Measurements from ENCODE around the gene EDA2R. TPM values are rescaled to one million over a fixed set of nuclear protein-coding genes. Genes with fewer than 3 reads are reported as not detected.

Gene EDA2R
- total RNA-seq, 2 donors from 2014 or later: 9.5 to 10.5 TPM

DNA sequence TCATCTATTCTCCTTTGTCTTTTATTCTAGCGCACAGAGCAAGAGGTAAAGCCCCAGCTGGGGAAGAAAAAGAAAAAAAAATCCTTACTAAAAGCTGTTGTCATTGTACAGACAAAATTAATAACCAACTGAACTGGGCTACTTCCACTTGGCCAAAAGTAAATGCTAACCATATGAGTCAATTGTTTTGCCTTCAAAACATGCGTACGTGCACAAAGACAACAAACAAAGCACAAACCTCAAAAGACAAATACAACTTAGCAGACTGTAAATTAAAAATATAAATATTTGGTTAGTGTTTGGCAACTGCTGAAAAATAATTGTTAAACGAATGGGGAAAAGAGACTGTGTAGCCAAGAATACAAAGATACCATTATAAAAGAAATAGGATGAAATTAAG lies 5.9 kb downstream of the EDA2R start:
- Mint-ChIP-seq H3K9me3 (peaks cover 0 to 3% of the 10 kb centered on the region in 2 donors), H3K27me3 (ENCODE audit: low read depth) (peaks cover 29% of the 10 kb centered on the region), H3K4me1 (ENCODE audit: low read depth) (no peaks in the 10 kb centered on the region), H3K27ac (no peak overlapping the region), H3K36me3 (ENCODE audit: insufficient read depth in 2 of 2) (no peaks in the 10 kb centered on the region), H3K4me3 (no peak overlapping the region)
- ATAC-seq (replicated peaks in 1 of 2): no peak
- DNase-seq: no peak

- no peak overlapping the region for H3K4me3 Mint-ChIP-seq
- H3K27me3 Mint-ChIP-seq (ENCODE audit: low read depth): peaks cover 31% of the 10 kb centered on the region
- H3K9me3 Mint-ChIP-seq: peaks cover 0 to 3% of the 10 kb centered on the region in 2 donors
- ATAC-seq (replicated peaks in 1 of 2) (no peak), DNase-seq (no peak)
- H3K36me3 Mint-ChIP-seq (ENCODE audit: insufficient read depth in 2 of 2): no peaks in the 10 kb centered on the region
- no peaks in the 10 kb centered on the region for H3K4me1 Mint-ChIP-seq (ENCODE audit: low read depth)
- H3K27ac Mint-ChIP-seq: no peak overlapping the region
Observed at GRCh38 chrX:66632473-66632872, 6.4 kb downstream of the EDA2R start.

- Mint-ChIP-seq H3K27me3 (ENCODE audit: low read depth) (peaks cover 14% of the 10 kb centered on the region), H3K4me3 (no peak overlapping the region), H3K36me3 (ENCODE audit: insufficient read depth in 2 of 2) (no peaks in the 10 kb centered on the region), H3K4me1 (ENCODE audit: low read depth) (no peaks in the 10 kb centered on the region), H3K27ac (no peak overlapping the region), H3K9me3 (peaks cover 0 to 3% of the 10 kb centered on the region in 2 donors)
- ATAC-seq (replicated peaks in 1 of 2) (no peak), DNase-seq (no peak)
Observed at GRCh38 chrX:66625525-66625924, 13.4 kb downstream of the EDA2R start.

DNA sequence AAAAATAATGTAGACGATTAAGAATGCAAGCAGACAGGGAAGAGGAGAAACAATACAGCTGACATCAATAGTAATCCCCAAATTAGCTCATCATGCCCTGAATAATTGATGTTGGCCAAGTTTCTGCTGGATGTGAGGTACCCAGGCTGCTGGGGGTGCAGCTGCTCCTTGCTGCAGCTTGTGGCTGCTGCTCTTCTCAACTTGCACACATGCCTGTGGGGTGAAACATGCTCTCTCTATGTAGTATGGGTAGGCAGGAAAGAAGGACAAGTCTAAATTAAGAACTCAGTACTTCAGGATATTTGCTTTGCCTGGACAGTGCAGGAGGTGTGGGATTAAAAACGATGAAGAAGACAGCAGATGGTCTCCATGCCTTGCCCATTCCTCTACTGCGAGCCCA lies 16.7 kb downstream of the EDA2R start:
- H3K27me3 Mint-ChIP-seq (ENCODE audit: low read depth): peaks cover 6% of the 10 kb centered on the region
- no peak overlapping the region for H3K4me3 Mint-ChIP-seq
- no peaks in the 10 kb centered on the region for H3K4me1 Mint-ChIP-seq (ENCODE audit: low read depth)
- no peaks in the 10 kb centered on the region for H3K36me3 Mint-ChIP-seq (ENCODE audit: insufficient read depth in 2 of 2)
- ATAC-seq (replicated peaks in 1 of 2) (no peak), DNase-seq (no peak)
- no peak overlapping the region for H3K27ac Mint-ChIP-seq
- no peaks in the 10 kb centered on the region for H3K9me3 Mint-ChIP-seq

GRCh38 chrX:66616944-66617343 lies 21.9 kb downstream of the EDA2R start:
- DNase-seq (no peak), ATAC-seq (replicated peaks in 1 of 2) (no peak)
- H3K9me3 Mint-ChIP-seq: no peaks in the 10 kb centered on the region
- H3K36me3 Mint-ChIP-seq (ENCODE audit: insufficient read depth in 2 of 2): peaks cover 0 to 2% of the 10 kb centered on the region in 2 donors
- H3K4me1 Mint-ChIP-seq (ENCODE audit: low read depth): no peaks in the 10 kb centered on the region
- no peak overlapping the region for H3K4me3 Mint-ChIP-seq
- peaks cover 6% of the 10 kb centered on the region for H3K27me3 Mint-ChIP-seq (ENCODE audit: low read depth)
- H3K27ac Mint-ChIP-seq: no peak overlapping the region

DNA sequence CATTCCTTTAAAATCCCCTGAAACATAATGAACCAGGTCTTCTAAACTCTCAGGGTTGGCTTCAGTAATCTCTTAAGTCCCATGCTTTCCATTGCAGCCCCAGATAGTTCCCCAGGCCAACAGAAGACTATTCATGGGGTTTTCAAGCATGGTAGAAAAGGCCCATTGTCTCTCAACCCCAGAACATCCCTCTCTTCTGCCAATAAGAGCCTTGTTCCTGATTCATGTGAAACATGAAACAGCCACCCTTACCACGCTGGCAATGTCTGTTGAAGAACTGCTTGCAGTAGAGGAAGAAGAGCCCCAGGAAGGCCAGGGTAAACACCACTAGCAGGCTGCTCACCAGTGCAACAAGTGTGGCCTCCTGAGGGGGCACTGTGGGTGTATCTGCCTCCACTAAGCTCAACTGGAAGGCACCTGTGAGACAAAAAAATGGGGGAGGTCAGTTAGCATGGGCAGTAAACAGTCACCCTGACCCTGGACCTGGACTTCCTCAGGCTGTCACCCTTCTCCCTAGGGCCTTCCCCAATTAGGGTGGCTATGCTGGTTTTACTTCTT lies 36.4 kb downstream of the EDA2R start:
- no peak for ATAC-seq (replicated peaks in 1 of 2)
- peaks cover 0 to under 1% of the 10 kb centered on the region in 2 donors for H3K36me3 Mint-ChIP-seq (ENCODE audit: insufficient read depth in 2 of 2)
- H3K27me3 Mint-ChIP-seq (ENCODE audit: low read depth): peaks cover 15% of the 10 kb centered on the region
- H3K4me1 Mint-ChIP-seq (ENCODE audit: low read depth): no peaks in the 10 kb centered on the region
- H3K9me3 Mint-ChIP-seq: no peaks in the 10 kb centered on the region
- no peak overlapping the region for H3K4me3 Mint-ChIP-seq
- no peak overlapping the region for H3K27ac Mint-ChIP-seq
- no peak for DNase-seq

GRCh38 chrX:66601522-66601921 lies 37.4 kb downstream of the EDA2R start:
- Mint-ChIP-seq H3K4me3 (no peak overlapping the region), H3K27me3 (ENCODE audit: low read depth) (peaks cover 15% of the 10 kb centered on the region), H3K9me3 (no peaks in the 10 kb centered on the region), H3K4me1 (ENCODE audit: low read depth) (no peaks in the 10 kb centered on the region), H3K27ac (no peak overlapping the region), H3K36me3 (ENCODE audit: insufficient read depth in 2 of 2) (peaks cover 0 to 3% of the 10 kb centered on the region in 2 donors)
- DNase-seq (no peak), ATAC-seq (replicated peaks in 1 of 2) (no peak)

DNA sequence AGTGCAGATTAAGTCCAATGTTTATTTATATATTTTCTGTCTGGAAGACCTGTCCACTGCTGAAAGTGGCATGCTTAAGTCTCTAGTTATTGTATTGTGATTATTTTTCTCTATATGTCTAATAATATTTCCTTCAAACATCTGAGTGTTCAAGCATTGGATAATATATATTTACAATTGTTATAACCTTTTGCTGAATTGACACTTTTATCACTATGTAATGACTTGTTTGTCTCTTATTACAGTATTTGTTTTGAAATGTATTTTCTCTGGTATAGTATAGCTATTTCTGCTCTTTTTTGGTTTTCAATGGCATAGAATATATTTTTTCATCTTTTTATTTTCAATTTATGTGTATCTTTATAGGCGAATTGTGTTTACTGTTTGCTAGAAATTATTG lies 59.7 kb downstream of the EDA2R start:
- ATAC-seq (replicated peaks in 1 of 2) (no peak), DNase-seq (no peak)
- Mint-ChIP-seq H3K4me3 (no peak overlapping the region), H3K4me1 (ENCODE audit: low read depth) (no peaks in the 10 kb centered on the region), H3K9me3 (peaks cover 2% of the 10 kb centered on the region in 2 donors), H3K27ac (no peak overlapping the region), H3K36me3 (ENCODE audit: insufficient read depth in 2 of 2) (peaks cover 0 to 2% of the 10 kb centered on the region in 2 donors), H3K27me3 (ENCODE audit: low read depth) (peaks cover 11% of the 10 kb centered on the region)

- no peaks in the 10 kb centered on the region for H3K4me1 Mint-ChIP-seq (ENCODE audit: low read depth)
- DNase-seq (no peak), ATAC-seq (replicated peaks in 1 of 2) (no peak)
- H3K27me3 Mint-ChIP-seq (ENCODE audit: low read depth): peaks cover 21% of the 10 kb centered on the region
- H3K36me3 Mint-ChIP-seq (ENCODE audit: insufficient read depth in 2 of 2): no peaks in the 10 kb centered on the region
- H3K9me3 Mint-ChIP-seq: peaks cover 2% of the 10 kb centered on the region in 2 donors
- H3K4me3 Mint-ChIP-seq: no peak overlapping the region
- no peak overlapping the region for H3K27ac Mint-ChIP-seq
Observed at GRCh38 chrX:66553973-66554372, 84.9 kb downstream of the EDA2R start.

GRCh38 chrX:66547847-66548369 lies 91.0 kb downstream of the EDA2R start:
- no peak for DNase-seq
- H3K4me1 Mint-ChIP-seq (ENCODE audit: low read depth): no peaks in the 10 kb centered on the region
- H3K27ac Mint-ChIP-seq: no peak overlapping the region
- no peaks in the 10 kb centered on the region for H3K36me3 Mint-ChIP-seq (ENCODE audit: insufficient read depth in 2 of 2)
- no peak for ATAC-seq (replicated peaks in 1 of 2)
- H3K4me3 Mint-ChIP-seq: no peak overlapping the region
- no peaks in the 10 kb centered on the region for H3K9me3 Mint-ChIP-seq
- H3K27me3 Mint-ChIP-seq (ENCODE audit: low read depth): no peaks in the 10 kb centered on the region

All from activated T-cell treated with anti-CD3 and anti-CD28 coated beads, Interleukin-2, amount 50 U/mL, for 72 hours (primary cell).